Panc1 (cell line): Measurements from ENCODE around the gene TSPAN14. TPM values are rescaled to one million over a fixed set of nuclear protein-coding genes. Genes with fewer than 3 reads are reported as not detected.

ENCODE experiments used
- ATAC-seq: fragments of 200-7000 bp; cut with Tn5 transposase; 2 replicates; pipeline ENCODE4 v1.9.1; 2020; ENCODE audit warnings: mild to moderate bottlenecking, moderate library complexity
- BruUV-seq: library from RNA; stranded (reverse); fragments of 400-500 nt; replicated peaks from 2 replicates; lab custom pipeline; 2021; lab: Mats Ljungman, UMichigan
- CTCF ChIA-PET: fragments of 300-600 bp; sonication (Branson Sonifier 250); formaldehyde crosslinking; loops from one replicate; lab custom pipeline; 2022; ENCODE audit warnings: antibody characterized with exemption; lab: Charles Lee
- POLR2A ChIA-PET: fragments of 300-600 bp; sonication (Branson Sonifier 250); formaldehyde crosslinking; loops from one replicate; lab custom pipeline; 2022; ENCODE audit warnings: antibody characterized with exemption; lab: Charles Lee
- DNase-seq: peaks from one replicate; pipeline ENCODE4 v3.0.0-alpha.2; 2010; ENCODE audit warnings: low read depth, low spot score
- H3K27ac ChIP-seq: 2 replicates; pipeline ENCODE4 v1.5.1; 2011; ENCODE audit warnings: mild to moderate bottlenecking, low read length, inconsistent platforms
- H3K27me3 ChIP-seq: fragments of 200-500 bp; sonication (Bioruptor generic); 2 replicates; pipeline ENCODE4 v1.6.0; 2014; ENCODE audit warnings: low read length, inconsistent platforms; ENCODE audit not compliant: control insufficient read depth, insufficient read depth
- H3K36me3 ChIP-seq: fragments of 200-500 bp; sonication (Bioruptor generic); 2 replicates; pipeline ENCODE4 v1.5.1; 2014; ENCODE audit warnings: inconsistent platforms, mild to moderate bottlenecking, low read length, moderate library complexity; ENCODE audit not compliant: control insufficient read depth, insufficient read depth
- H3K4me1 ChIP-seq: 2 replicates; pipeline ENCODE4 v1.5.1; 2011; ENCODE audit warnings: inconsistent platforms, mild to moderate bottlenecking, low read length, moderate library complexity; ENCODE audit not compliant: control insufficient read depth, insufficient read depth
- H3K4me3 ChIP-seq, 2 experiments: 2 replicates each; pipeline ENCODE4 v1.5.1; 2011 to 2012; ENCODE audit warnings: low read depth in 2 of 2, low read length in 2 of 2, mild to moderate bottlenecking in 2 of 2, inconsistent platforms in 1 of 2, moderate library complexity in 1 of 2
- H3K9me3 ChIP-seq: fragments of 200-500 bp; sonication (Bioruptor generic); 2 replicates; pipeline ENCODE4 v1.5.1; 2014; ENCODE audit warnings: low read depth, mild to moderate bottlenecking, inconsistent platforms, low read length, moderate library complexity; ENCODE audit not compliant: control insufficient read depth, insufficient read depth
- CTCF ChIP-seq: fragments of 450-650 bp; IDR thresholded peaks from 2 replicates; pipeline ENCODE4 v1.5.1; 2017; ENCODE audit warnings: mild to moderate bottlenecking
- POLR2AphosphoS5 ChIP-seq: IDR thresholded peaks from 2 replicates; pipeline ENCODE4 v1.6.1; 2012; ENCODE audit warnings: mild to moderate bottlenecking, low read depth, low read length, moderate library complexity
- REST ChIP-seq, 2 experiments: IDR thresholded peaks; 2 replicates each; pipeline ENCODE4 v1.6.1; 2011 to 2012; ENCODE audit warnings: low read depth in 2 of 2, control low read depth in 1 of 2, low read length in 1 of 2, mild to moderate bottlenecking in 1 of 2, moderate library complexity in 1 of 2; ENCODE audit not compliant: insufficient read depth in 1 of 2
- SIN3A ChIP-seq: IDR thresholded peaks from 2 replicates; pipeline ENCODE4 v1.6.1; 2012; ENCODE audit warnings: low read depth, mild to moderate bottlenecking, low read length, moderate library complexity, borderline replicate concordance; ENCODE audit not compliant: insufficient read depth
- TCF7L2 ChIP-seq: IDR thresholded peaks from 2 replicates; pipeline ENCODE4 v1.6.1; 2011; ENCODE audit warnings: mild to moderate bottlenecking, low read depth, low read length, inconsistent platforms
- in situ Hi-C: cut with HindIII; loops from 2 replicates; pipeline ENCODE4 v1.10.0; 2016; ENCODE audit warnings: low sequenced_read_pairs, low pct_unique_long_range_greater_than_20kb
- intact Hi-C: fragments of 100-400 bp; cut with micrococcal nuclease; formaldehyde crosslinking; loops from one replicate; pipeline ENCODE4 v1.10.0; 2022; ENCODE audit not compliant: unreplicated experiment
- total RNA-seq: library from RNA; stranded (reverse); gene quantifications from one replicate; pipeline ENCODE4 v1.2.1, GENCODE V29; 2021; ENCODE audit not compliant: unreplicated experiment

Gene TSPAN14
- total RNA-seq, 1 experiment from 2014 or later = 39.0 TPM

- H3K4me3 ChIP-seq = no peak overlapping the region
- ATAC-seq = no peak
- no TSS peak for BruUV-seq
- H3K27me3 ChIP-seq = no peaks in the 10 kb centered on the region
- no peaks in the 10 kb centered on the region for H3K4me1 ChIP-seq
- DNase-seq = no peak
- no peaks in the 10 kb centered on the region for H3K36me3 ChIP-seq
- intact Hi-C loops = loop anchor here (10.0 kb wide), 1 partner anchor 246 kb away; no protein-coding TSS in a partner anchor
- no peak overlapping the region for H3K27ac ChIP-seq
- no peaks in the 10 kb centered on the region for H3K9me3 ChIP-seq
- no peak for TF ChIP-seq CTCF
- no peak for TF ChIP-seq POLR2AphosphoS5
- ChIA-PET CTCF (interaction anchor here (0.7 kb wide), 1 partner anchor 1120 kb away, joined by 8 read pairs; no protein-coding TSS in a partner anchor), POLR2A (no interaction called here)
- in situ Hi-C loops = no loop called here
These were observed 66.8 kb downstream of the TSPAN14 start for GRCh38 chr10:80520661-80521470.

- no peaks in the 10 kb centered on the region for H3K27me3 ChIP-seq
- no peaks in the 10 kb centered on the region for H3K4me1 ChIP-seq
- no peak overlapping the region for H3K27ac ChIP-seq
- POLR2A ChIA-PET = no interaction called here
- TF ChIP-seq SIN3A (no peak), REST (IDR thresholded peaks at IDR 0.05; ENCODE audit: insufficient read depth in 1 of 2, low read depth in 2 of 2, low read length in 1 of 2) (no peak), TCF7L2 (no peak), CTCF (no peak), POLR2AphosphoS5 (no peak)
- intact Hi-C loops (loop anchor here (10.0 kb wide), 1 partner anchor 248 kb away; no protein-coding TSS in a partner anchor), in situ Hi-C loops (no loop called here)
- no TSS peak for BruUV-seq
- CTCF ChIA-PET = no interaction called here
- H3K9me3 ChIP-seq = no peaks in the 10 kb centered on the region
- H3K4me3 ChIP-seq = no peak overlapping the region
- no peak for ATAC-seq
- no peaks in the 10 kb centered on the region for H3K36me3 ChIP-seq
- no peak for DNase-seq
These were observed 68.8 kb downstream of the TSPAN14 start for GRCh38 chr10:80522756-80523363.
